Calu3 (cell line): ENCODE data around the gene MPZL3. TPM values are rescaled to one million over a fixed set of nuclear protein-coding genes. Genes with fewer than 3 reads are reported as not detected.
A peak's percentile ranks its signal among the peaks of the same experiment; 100 is the strongest.

ENCODE experiments used
- BruUV-seq: library from RNA; stranded (reverse); fragments of 400-500 nt; replicated peaks from 2 replicates; lab custom pipeline; 2021; lab: Mats Ljungman, UMichigan
- CTCF ChIA-PET: fragments of 300-600 bp; sonication (Branson Sonifier 250); formaldehyde crosslinking; loops from one replicate; lab custom pipeline; 2022; ENCODE audit warnings: antibody characterized with exemption; lab: Charles Lee
- DNase-seq: peaks from one replicate; pipeline ENCODE4 v3.0.0; 2022
- H3K27ac Mint-ChIP-seq: one replicate; pipeline ENCODE4 v1.8.0; 2022; ENCODE audit warnings: mixed read lengths; ENCODE audit not compliant: unreplicated experiment
- H3K27me3 Mint-ChIP-seq: one replicate; pipeline ENCODE4 v1.8.0; 2022; ENCODE audit warnings: mixed read lengths; ENCODE audit not compliant: unreplicated experiment
- H3K36me3 Mint-ChIP-seq: one replicate; pipeline ENCODE4 v1.8.0; 2022; ENCODE audit warnings: mild to moderate bottlenecking, moderate library complexity, mixed read lengths; ENCODE audit not compliant: insufficient read depth, unreplicated experiment
- H3K4me1 Mint-ChIP-seq: one replicate; pipeline ENCODE4 v1.8.0; 2022; ENCODE audit warnings: mild to moderate bottlenecking, low read depth, mixed read lengths; ENCODE audit not compliant: unreplicated experiment
- H3K4me3 Mint-ChIP-seq: one replicate; pipeline ENCODE4 v1.8.0; 2022; ENCODE audit warnings: mild to moderate bottlenecking, low read depth, moderate library complexity, mixed read lengths; ENCODE audit not compliant: unreplicated experiment
- H3K9me3 Mint-ChIP-seq: one replicate; pipeline ENCODE4 v1.8.0; 2022; ENCODE audit warnings: low read depth, mixed read lengths; ENCODE audit not compliant: unreplicated experiment
- intact Hi-C: fragments of 100-400 bp; cut with micrococcal nuclease; formaldehyde crosslinking; loops from one replicate; pipeline ENCODE4 v1.10.0; 2022; ENCODE audit not compliant: unreplicated experiment
- total RNA-seq: library from RNA; stranded (reverse); gene quantifications from 2 replicates; pipeline ENCODE4 v1.2.3, GENCODE V29; 2022
- TF ChIP-seq, protein P1 (sequence below): fragments of 200-600 bp; IDR thresholded peaks from one replicate; pipeline ENCODE4 v1.8.0; 2022; ENCODE audit warnings: antibody characterized with exemption; ENCODE audit not compliant: unreplicated experiment

Gene MPZL3
- total RNA-seq, 1 experiment from 2014 or later = 5.9 TPM

DNA sequence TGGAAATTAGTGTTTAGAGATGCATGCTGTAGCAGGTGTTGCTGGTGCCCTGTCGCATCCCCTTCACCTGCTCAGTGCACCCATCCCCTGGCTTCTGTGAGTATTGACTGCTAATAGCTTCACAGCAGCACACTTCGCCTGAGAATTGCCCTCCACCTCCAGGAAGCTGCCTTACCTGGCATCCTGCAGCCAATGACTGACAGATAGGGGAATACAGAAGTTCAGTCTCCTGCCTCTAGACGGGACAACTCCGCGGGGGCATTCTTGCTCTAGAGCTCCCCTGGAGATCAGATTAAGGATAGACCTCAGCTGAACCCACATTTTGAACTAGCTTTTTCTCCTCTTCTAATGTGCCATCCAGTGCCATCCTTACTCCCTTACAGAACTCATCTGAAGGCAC, 43.0 kb upstream of the MPZL3 start:
- Mint-ChIP-seq H3K9me3 (no peaks in the 10 kb centered on the region), H3K27me3 (peaks cover 6% of the 10 kb centered on the region), H3K4me1 (peaks cover 31% of the 10 kb centered on the region), H3K36me3 (no peaks in the 10 kb centered on the region), H3K4me3 (no peak overlapping the region), H3K27ac (no peak overlapping the region)
- BruUV-seq = no TSS peak
- intact Hi-C loops = loop anchor here (5.0 to 10.0 kb wide), 2 partner anchors 190 to 272 kb away; partner anchors contain the start of gene IFT46
- CTCF ChIA-PET = interaction anchor here (0.7 to 1.4 kb wide), 12 partner anchors 13 to 193 kb away, joined by 3 to 8 read pairs (median 4); partner anchors contain the start of gene MPZL2
- TF ChIP-seq, protein P1, sequence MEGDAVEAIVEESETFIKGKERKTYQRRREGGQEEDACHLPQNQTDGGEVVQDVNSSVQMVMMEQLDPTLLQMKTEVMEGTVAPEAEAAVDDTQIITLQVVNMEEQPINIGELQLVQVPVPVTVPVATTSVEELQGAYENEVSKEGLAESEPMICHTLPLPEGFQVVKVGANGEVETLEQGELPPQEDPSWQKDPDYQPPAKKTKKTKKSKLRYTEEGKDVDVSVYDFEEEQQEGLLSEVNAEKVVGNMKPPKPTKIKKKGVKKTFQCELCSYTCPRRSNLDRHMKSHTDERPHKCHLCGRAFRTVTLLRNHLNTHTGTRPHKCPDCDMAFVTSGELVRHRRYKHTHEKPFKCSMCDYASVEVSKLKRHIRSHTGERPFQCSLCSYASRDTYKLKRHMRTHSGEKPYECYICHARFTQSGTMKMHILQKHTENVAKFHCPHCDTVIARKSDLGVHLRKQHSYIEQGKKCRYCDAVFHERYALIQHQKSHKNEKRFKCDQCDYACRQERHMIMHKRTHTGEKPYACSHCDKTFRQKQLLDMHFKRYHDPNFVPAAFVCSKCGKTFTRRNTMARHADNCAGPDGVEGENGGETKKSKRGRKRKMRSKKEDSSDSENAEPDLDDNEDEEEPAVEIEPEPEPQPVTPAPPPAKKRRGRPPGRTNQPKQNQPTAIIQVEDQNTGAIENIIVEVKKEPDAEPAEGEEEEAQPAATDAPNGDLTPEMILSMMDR = no peak
- DNase-seq = no peak

DNA sequence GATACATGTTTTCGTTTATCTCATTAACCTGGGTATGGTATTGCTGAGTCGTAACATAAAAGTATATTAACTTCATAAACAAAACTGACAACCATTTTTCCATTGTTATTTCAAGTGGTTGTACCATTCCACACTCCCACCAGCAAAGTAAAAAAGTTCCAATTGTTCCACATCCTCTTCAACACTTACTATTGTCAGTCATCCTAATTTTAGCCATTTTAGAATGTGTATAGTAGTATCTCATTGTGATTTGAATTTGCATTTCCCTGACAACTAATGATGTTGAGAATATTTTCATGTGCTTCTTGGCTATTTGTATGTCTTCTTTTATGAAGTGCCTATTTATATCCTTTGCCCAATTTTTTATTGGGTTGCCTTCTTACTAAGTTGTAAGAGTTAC, 41.9 kb upstream of the MPZL3 start:
- no peak overlapping the region for H3K27ac Mint-ChIP-seq
- no peak for DNase-seq
- BruUV-seq = no TSS peak
- CTCF ChIA-PET = interaction anchor here (0.6 kb wide), 1 partner anchor 96 kb away, joined by 5 read pairs; no protein-coding TSS in a partner anchor
- H3K36me3 Mint-ChIP-seq = no peaks in the 10 kb centered on the region
- H3K4me1 Mint-ChIP-seq = peaks cover 38% of the 10 kb centered on the region
- TF ChIP-seq, protein P1 = no peak
- H3K4me3 Mint-ChIP-seq = no peak overlapping the region
- no peaks in the 10 kb centered on the region for H3K27me3 Mint-ChIP-seq
- no peaks in the 10 kb centered on the region for H3K9me3 Mint-ChIP-seq
- intact Hi-C loops = loop anchor here (10.0 kb wide), 1 partner anchor 191 kb away; no protein-coding TSS in a partner anchor

DNA sequence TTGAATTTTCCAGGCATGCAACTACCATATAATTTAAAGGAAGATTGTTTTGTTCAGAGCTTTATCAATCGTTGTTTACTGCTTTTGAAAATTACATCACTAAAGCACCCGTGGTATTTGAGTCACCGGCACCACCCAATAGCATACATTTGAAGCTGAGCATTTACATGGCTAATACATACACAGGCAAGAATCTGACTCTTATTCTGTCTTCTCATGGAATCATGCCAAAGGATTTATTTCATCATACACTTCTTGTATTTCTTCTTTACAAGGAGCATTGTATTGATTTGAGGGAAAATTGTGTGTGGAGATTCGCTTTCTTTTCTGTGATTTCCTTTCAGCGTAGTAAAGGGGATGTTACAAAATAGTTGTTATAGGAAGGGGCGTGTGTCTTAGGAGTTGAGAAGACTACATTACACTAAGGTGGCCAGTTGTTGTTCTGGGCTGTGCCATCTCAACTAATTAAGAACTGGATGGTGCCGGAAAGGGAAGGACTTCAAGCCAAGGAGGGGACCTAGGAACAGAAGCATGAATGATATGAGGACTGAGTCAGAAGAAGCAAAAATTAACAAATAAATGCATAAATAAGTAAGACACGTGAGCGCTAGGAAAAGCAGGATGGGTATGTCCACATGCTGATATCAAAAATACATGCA, 39.4 kb upstream of the MPZL3 start:
- CTCF ChIA-PET = interaction anchor here (0.9 to 2.1 kb wide), 4 partner anchors 28 to 96 kb away, joined by 3 to 20 read pairs (median 3); partner anchors contain the start of genes MPZL2 and MPZL3
- no peak for DNase-seq
- Mint-ChIP-seq H3K4me3 (peak overlapping the region; percentile 44), H3K36me3 (no peaks in the 10 kb centered on the region), H3K9me3 (no peaks in the 10 kb centered on the region), H3K4me1 (peaks cover 38% of the 10 kb centered on the region), H3K27ac (peak overlapping the region; percentile 30), H3K27me3 (no peaks in the 10 kb centered on the region)
- TF ChIP-seq, protein P1 = no peak
- intact Hi-C loops = loop anchor here (1.0 to 10.0 kb wide), 4 partner anchors 27 to 193 kb away; partner anchors contain the start of gene MPZL2
- BruUV-seq = no TSS peak

DNA sequence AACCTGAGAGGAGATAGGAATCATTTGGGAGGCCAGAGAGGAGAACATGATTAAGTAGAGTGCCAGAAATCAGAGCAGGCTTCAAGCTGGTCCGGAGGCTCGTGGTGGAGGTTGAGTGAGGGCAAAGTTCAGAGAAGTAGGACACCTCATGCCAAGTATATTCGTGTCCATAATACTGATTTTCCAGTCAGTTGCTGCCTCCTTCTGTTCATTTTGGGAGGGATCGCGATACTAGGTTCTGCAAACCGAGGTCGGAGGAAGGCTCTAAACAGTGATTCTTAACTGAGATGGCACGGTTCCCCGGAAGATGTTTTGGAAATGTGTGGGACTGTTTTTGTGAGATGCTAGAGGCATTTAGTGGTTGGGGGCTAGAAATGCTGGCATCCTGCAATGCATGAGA, 38.8 kb upstream of the MPZL3 start:
- Mint-ChIP-seq H3K4me1 (peaks cover 34% of the 10 kb centered on the region), H3K36me3 (no peaks in the 10 kb centered on the region), H3K27ac (no peak overlapping the region), H3K4me3 (peak overlapping the region; percentile 44), H3K9me3 (no peaks in the 10 kb centered on the region), H3K27me3 (no peaks in the 10 kb centered on the region)
- BruUV-seq = no TSS peak
- CTCF ChIA-PET = interaction anchor here (0.9 to 2.1 kb wide), 4 partner anchors 27 to 96 kb away, joined by 3 to 20 read pairs (median 3); partner anchors contain the start of genes MPZL2 and MPZL3
- intact Hi-C loops = loop anchor here (1.0 to 10.0 kb wide), 4 partner anchors 26 to 194 kb away; partner anchors contain the start of gene MPZL2
- DNase-seq = peak; percentile 50
- TF ChIP-seq, protein P1 = peak; percentile 12
